Activated CD8-positive, alpha-beta T cell treated with anti-CD3 and anti-CD28 coated beads, Interleukin-2, amount 10 ng/mL, durations not matched to agents 7 days and 5 days (primary cell): ENCODE results near the gene ZNF185. TPM values are rescaled to one million over a fixed set of nuclear protein-coding genes. Genes with fewer than 3 reads are reported as not detected.

Source experiments
- ATAC-seq: fragments of 150-1000 bp; cut with Tn5 transposase; one replicate; pipeline ENCODE4 v1.10.0; 2021; ENCODE audit warnings: moderate library complexity
- CTCF ChIA-PET: fragments of 350-600 bp; sonication (Branson Sonifier 250); formaldehyde crosslinking; loops from one replicate; lab custom pipeline; 2021; ENCODE audit warnings: antibody characterized with exemption; lab: Charles Lee
- POLR2A ChIA-PET: fragments of 350-600 bp; sonication (Branson Sonifier 250); formaldehyde crosslinking; loops from one replicate; lab custom pipeline; 2021; ENCODE audit warnings: antibody characterized with exemption; lab: Charles Lee
- DNase-seq: peaks from one replicate; pipeline ENCODE4 v3.0.0-alpha.2; 2020
- H3K27ac Mint-ChIP-seq: one replicate; pipeline ENCODE4 v1.8.0; 2021; ENCODE audit warnings: mild to moderate bottlenecking, mixed read lengths
- H3K27me3 Mint-ChIP-seq: one replicate; pipeline ENCODE4 v1.8.0; 2021; ENCODE audit warnings: low read depth, mixed read lengths
- H3K36me3 Mint-ChIP-seq: one replicate; pipeline ENCODE4 v1.8.0; 2021; ENCODE audit warnings: low read depth, mixed read lengths
- H3K4me1 Mint-ChIP-seq: one replicate; pipeline ENCODE4 v1.8.0; 2021; ENCODE audit warnings: low read depth, mixed read lengths
- H3K4me3 Mint-ChIP-seq: one replicate; pipeline ENCODE4 v1.8.0; 2021; ENCODE audit warnings: mild to moderate bottlenecking, mixed read lengths
- H3K9me3 Mint-ChIP-seq: one replicate; pipeline ENCODE4 v1.8.0; 2022; ENCODE audit warnings: mixed read lengths; ENCODE audit not compliant: insufficient read depth
- total RNA-seq, 2 experiments: library from RNA; stranded (reverse); gene quantifications; one replicate each; pipeline ENCODE4 v1.2.3, GENCODE V29; 2021

ZNF185 gene
- total RNA-seq, 2 experiments from 2014 or later: 0.84 to 0.97 TPM

DNA sequence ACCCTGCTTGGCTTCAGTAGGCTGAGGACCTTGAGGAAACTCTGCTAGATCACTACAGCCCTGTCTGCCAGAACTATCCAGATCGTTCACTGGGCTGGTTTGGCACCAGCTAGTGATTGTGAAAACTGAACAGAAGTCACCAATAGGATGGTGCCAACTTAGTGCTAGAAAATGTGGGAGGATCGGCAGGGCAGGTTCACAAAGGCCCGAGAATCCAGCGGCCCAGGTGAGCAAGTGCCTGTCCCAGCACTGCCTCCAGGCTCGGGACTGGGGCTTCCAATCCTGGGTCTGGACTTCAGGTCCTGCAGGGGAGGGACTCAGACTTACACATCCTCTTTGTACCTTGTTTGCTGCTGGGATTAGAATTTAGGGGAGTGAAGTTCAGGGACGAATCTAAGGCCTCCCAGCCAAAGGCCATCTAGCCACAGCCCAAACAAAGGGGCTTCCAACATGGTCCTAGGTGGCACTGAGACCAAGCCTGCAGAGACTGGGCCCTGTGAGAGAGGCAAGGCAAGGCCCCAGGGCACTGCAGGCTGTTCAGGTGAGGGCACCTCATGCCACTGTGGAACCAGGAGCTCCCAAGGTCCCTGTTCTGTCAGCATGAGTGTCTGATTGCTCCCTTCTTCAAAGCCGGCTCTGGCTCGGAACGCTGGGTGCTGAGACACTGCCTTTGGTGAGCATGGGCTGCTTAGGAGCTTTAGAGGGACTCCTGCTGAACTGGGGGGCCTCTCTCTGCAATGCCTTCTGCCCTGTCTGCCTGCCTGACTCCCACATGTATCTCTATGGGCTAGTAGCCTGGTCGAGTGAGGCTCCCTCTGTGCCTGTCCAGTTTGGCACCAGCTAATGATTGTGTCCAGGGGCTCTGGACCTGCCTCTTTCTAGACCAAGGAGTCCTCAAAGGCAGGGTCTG, 20.7 kb upstream of the ZNF185 start:
- no peak for ATAC-seq
- Mint-ChIP-seq H3K27me3 (no peaks in the 10 kb centered on the region), H3K4me3 (no peak overlapping the region), H3K9me3 (no peaks in the 10 kb centered on the region), H3K4me1 (peaks cover under 1% of the 10 kb centered on the region), H3K36me3 (no peaks in the 10 kb centered on the region), H3K27ac (no peak overlapping the region)
- DNase-seq: no peak
- ChIA-PET POLR2A (no interaction called here), CTCF (no interaction called here)

- Mint-ChIP-seq H3K36me3 (no peaks in the 10 kb centered on the region), H3K4me1 (no peaks in the 10 kb centered on the region), H3K27ac (no peak overlapping the region), H3K4me3 (no peak overlapping the region), H3K9me3 (no peaks in the 10 kb centered on the region), H3K27me3 (no peaks in the 10 kb centered on the region)
- no peak for ATAC-seq
- POLR2A ChIA-PET: no interaction called here
- CTCF ChIA-PET: no interaction called here
- no peak for DNase-seq
Measured at GRCh38 chrX:152878976-152879755, 18.7 kb upstream of the ZNF185 start.

- ChIA-PET CTCF (no interaction called here), POLR2A (no interaction called here)
- ATAC-seq (no peak), DNase-seq (no peak)
- Mint-ChIP-seq H3K9me3 (no peaks in the 10 kb centered on the region), H3K36me3 (no peaks in the 10 kb centered on the region), H3K27me3 (no peaks in the 10 kb centered on the region), H3K4me1 (no peaks in the 10 kb centered on the region), H3K4me3 (no peak overlapping the region), H3K27ac (no peak overlapping the region)
Measured at GRCh38 chrX:152881289-152881688, 16.6 kb upstream of the ZNF185 start.

- ChIA-PET POLR2A (no interaction called here), CTCF (no interaction called here)
- Mint-ChIP-seq H3K27ac (no peak overlapping the region), H3K9me3 (no peaks in the 10 kb centered on the region), H3K4me3 (no peak overlapping the region), H3K36me3 (no peaks in the 10 kb centered on the region), H3K4me1 (no peaks in the 10 kb centered on the region), H3K27me3 (peaks cover 5% of the 10 kb centered on the region)
- DNase-seq: no peak
- no peak for ATAC-seq
Measured at GRCh38 chrX:152884171-152884570, 13.7 kb upstream of the ZNF185 start.

DNA sequence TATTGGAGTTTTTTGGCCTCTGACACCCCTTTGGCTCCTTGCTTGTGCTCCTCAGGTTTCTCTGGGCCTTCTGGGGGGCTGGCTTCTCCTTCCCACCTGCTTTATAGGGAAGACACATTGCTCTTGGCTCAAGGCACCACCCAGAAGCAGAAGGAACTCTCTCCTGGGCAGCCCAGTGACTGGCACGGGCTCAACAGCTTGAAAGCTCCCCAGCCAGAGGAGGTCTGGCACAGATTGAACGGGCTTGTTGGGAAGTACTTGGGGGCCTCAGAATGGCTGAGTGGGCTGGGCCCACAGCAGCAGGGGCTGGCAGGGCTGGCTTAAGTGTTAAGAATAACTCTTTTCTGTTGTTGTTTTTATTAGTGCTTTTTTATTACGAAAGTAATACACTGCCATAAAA, 11.2 kb upstream of the ZNF185 start:
- Mint-ChIP-seq H3K4me3 (no peak overlapping the region), H3K36me3 (no peaks in the 10 kb centered on the region), H3K9me3 (no peaks in the 10 kb centered on the region), H3K4me1 (no peaks in the 10 kb centered on the region), H3K27ac (no peak overlapping the region), H3K27me3 (peaks cover 25% of the 10 kb centered on the region)
- ChIA-PET CTCF (no interaction called here), POLR2A (no interaction called here)
- ATAC-seq (no peak), DNase-seq (no peak)

DNA sequence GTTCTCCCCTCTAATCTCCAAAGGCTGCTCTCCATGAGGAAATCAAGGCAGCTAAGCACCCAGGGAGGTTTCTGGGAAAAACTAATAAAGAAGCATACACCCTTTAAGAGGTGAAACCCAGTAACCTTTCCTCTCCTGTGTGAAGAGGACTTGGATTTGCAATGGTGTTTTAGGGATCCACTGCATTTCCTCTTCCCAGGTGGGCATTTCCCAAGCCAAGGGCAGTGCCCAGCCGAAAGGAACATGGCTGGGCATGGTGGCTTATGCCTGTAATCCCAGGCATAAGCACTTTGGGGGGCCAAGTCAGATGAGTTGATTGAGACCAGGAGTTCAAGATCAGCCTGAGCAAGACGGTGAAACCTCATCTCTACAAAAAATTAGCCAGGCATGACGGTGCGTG, 5.4 kb upstream of the ZNF185 start:
- H3K9me3 Mint-ChIP-seq: no peaks in the 10 kb centered on the region
- H3K4me1 Mint-ChIP-seq: no peaks in the 10 kb centered on the region
- CTCF ChIA-PET: no interaction called here
- ATAC-seq (no peak), DNase-seq (no peak)
- POLR2A ChIA-PET: no interaction called here
- H3K36me3 Mint-ChIP-seq: no peaks in the 10 kb centered on the region
- no peak overlapping the region for H3K4me3 Mint-ChIP-seq
- H3K27ac Mint-ChIP-seq: no peak overlapping the region
- H3K27me3 Mint-ChIP-seq: peaks cover 39% of the 10 kb centered on the region

DNA sequence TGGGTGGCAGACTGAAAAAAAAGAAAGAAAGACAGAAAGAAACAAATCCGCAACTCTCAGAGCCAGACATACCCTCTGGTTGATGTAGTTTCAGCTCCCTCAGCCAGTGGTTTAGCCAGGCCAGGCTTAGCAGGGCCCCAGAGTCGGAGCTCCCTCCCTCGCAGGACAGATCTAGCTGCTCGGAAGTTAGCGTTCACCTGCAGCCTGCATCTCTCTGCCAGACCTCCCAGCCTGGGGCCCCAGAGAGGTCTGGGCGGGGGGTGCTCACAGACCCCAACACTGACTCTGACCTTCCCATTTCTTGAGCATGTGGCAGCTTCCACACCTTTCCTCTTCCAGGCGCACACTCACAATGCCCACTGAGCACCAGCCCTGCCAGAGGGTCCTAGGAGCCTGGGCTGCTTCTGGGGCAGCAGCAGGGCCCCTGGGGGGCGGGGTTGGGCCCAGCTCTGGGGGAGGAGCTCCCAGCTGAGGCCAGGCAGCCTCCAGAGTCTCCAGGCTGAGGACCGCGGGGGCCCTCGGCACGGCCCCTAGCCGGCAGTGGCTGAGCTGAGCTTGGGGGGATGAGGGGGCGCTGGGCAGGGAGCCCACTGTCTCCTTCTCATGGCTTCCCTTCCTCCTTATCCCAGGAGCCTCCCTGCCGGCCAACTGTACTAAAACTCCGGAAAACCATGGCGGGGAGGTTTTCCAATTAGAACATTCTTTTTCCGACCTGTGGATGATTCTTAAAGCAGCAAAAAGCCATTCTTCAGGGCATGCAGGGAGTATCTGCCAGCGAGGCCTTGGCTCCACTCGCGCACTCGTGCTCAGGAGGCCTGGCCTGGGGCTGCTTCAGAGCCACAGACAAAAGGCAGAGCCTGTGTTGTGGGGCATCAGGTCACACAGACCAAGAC, 4.6 kb upstream of the ZNF185 start:
- Mint-ChIP-seq H3K27me3 (peaks cover 38% of the 10 kb centered on the region), H3K4me3 (no peak overlapping the region), H3K36me3 (no peaks in the 10 kb centered on the region), H3K9me3 (no peaks in the 10 kb centered on the region), H3K27ac (no peak overlapping the region), H3K4me1 (no peaks in the 10 kb centered on the region)
- CTCF ChIA-PET: no interaction called here
- DNase-seq (no peak), ATAC-seq (no peak)
- POLR2A ChIA-PET: no interaction called here

- no peak for ATAC-seq
- H3K27ac Mint-ChIP-seq: no peak overlapping the region
- DNase-seq: no peak
- H3K4me3 Mint-ChIP-seq: no peak overlapping the region
- H3K4me1 Mint-ChIP-seq: no peaks in the 10 kb centered on the region
- CTCF ChIA-PET: no interaction called here
- H3K27me3 Mint-ChIP-seq: peaks cover 34% of the 10 kb centered on the region
- H3K9me3 Mint-ChIP-seq: no peaks in the 10 kb centered on the region
- H3K36me3 Mint-ChIP-seq: no peaks in the 10 kb centered on the region
- POLR2A ChIA-PET: no interaction called here
Measured at GRCh38 chrX:152893980-152894610, 3.8 kb upstream of the ZNF185 start.

GRCh38 chrX:152895121-152895520, 2.7 kb upstream of the ZNF185 start:
- ATAC-seq: no peak
- CTCF ChIA-PET: no interaction called here
- DNase-seq: no peak
- Mint-ChIP-seq H3K27ac (no peak overlapping the region), H3K36me3 (no peaks in the 10 kb centered on the region), H3K4me1 (no peaks in the 10 kb centered on the region), H3K4me3 (no peak overlapping the region), H3K9me3 (no peaks in the 10 kb centered on the region), H3K27me3 (peaks cover 27% of the 10 kb centered on the region)
- POLR2A ChIA-PET: no interaction called here

GRCh38 chrX:152895724-152896420, 2.0 kb upstream of the ZNF185 start:
- no peaks in the 10 kb centered on the region for H3K4me1 Mint-ChIP-seq
- no peaks in the 10 kb centered on the region for H3K9me3 Mint-ChIP-seq
- CTCF ChIA-PET: no interaction called here
- no peak for DNase-seq
- H3K27me3 Mint-ChIP-seq: peaks cover 19% of the 10 kb centered on the region
- H3K4me3 Mint-ChIP-seq: no peak overlapping the region
- H3K36me3 Mint-ChIP-seq: no peaks in the 10 kb centered on the region
- POLR2A ChIA-PET: no interaction called here
- H3K27ac Mint-ChIP-seq: no peak overlapping the region
- no peak for ATAC-seq

- Mint-ChIP-seq H3K4me1 (no peaks in the 10 kb centered on the region), H3K36me3 (no peaks in the 10 kb centered on the region), H3K9me3 (no peaks in the 10 kb centered on the region), H3K27me3 (peaks cover 15% of the 10 kb centered on the region), H3K27ac (no peak overlapping the region), H3K4me3 (no peak overlapping the region)
- ChIA-PET POLR2A (no interaction called here), CTCF (no interaction called here)
- ATAC-seq: no peak
- DNase-seq: no peak
Measured at GRCh38 chrX:152896450-152896849, 1.4 kb upstream of the ZNF185 start.
